WTC11 (cell line): Measurements from ENCODE around the gene CDC42EP2. TPM values are rescaled to one million over a fixed set of nuclear protein-coding genes. Genes with fewer than 3 reads are reported as not detected.

Source experiments
- ATAC-seq: fragments of 200-7000 bp; cut with Tn5 transposase; 2 replicates; pipeline ENCODE4 v1.10.0; 2021; ENCODE audit warnings: mild to moderate bottlenecking, moderate library complexity
- CTCF ChIA-PET: fragments of 300-600 bp; sonication (Branson Sonifier 250); formaldehyde crosslinking; loops from one replicate; lab custom pipeline; 2021; ENCODE audit warnings: antibody characterized with exemption; lab: Charles Lee
- POLR2A ChIA-PET: fragments of 350-600 bp; sonication (Branson Sonifier 250); formaldehyde crosslinking; loops from one replicate; lab custom pipeline; 2021; ENCODE audit warnings: antibody characterized with exemption; lab: Charles Lee
- DNase-seq: peaks from one replicate; pipeline ENCODE4 v3.0.0; 2021; ENCODE audit warnings: low spot score
- H3K27ac Mint-ChIP-seq: 2 replicates; pipeline ENCODE4 v1.8.0; 2021; ENCODE audit warnings: mixed read lengths
- H3K27me3 Mint-ChIP-seq: 2 replicates; pipeline ENCODE4 v1.8.0; 2021; ENCODE audit warnings: low read depth, mild to moderate bottlenecking, moderate library complexity, mixed read lengths
- H3K36me3 Mint-ChIP-seq: 2 replicates; pipeline ENCODE4 v1.8.0; 2021; ENCODE audit warnings: mixed read lengths
- H3K4me1 Mint-ChIP-seq: 2 replicates; pipeline ENCODE4 v1.8.0; 2022; ENCODE audit warnings: mixed read lengths
- H3K4me3 Mint-ChIP-seq: 2 replicates; pipeline ENCODE4 v1.8.0; 2021; ENCODE audit warnings: mild to moderate bottlenecking, moderate library complexity, mixed read lengths
- H3K9me3 Mint-ChIP-seq: 2 replicates; pipeline ENCODE4 v1.8.0; 2021; ENCODE audit warnings: mixed read lengths
- ETV6 ChIP-seq: sonication (generic); formaldehyde crosslinking; IDR thresholded peaks from 2 replicates; pipeline ENCODE4 v1.8.1; 2022; ENCODE audit warnings: mild to moderate bottlenecking, missing genetic modification reagents
- GTF2I ChIP-seq: fragments of 250-450 bp; sonication (Bioruptor Pico); conservative IDR thresholded peaks from 2 replicates; pipeline ENCODE4 v1.4.0; 2021; ENCODE audit warnings: mild to moderate bottlenecking
- HMGA2 ChIP-seq: fragments of 250-450 bp; sonication (Bioruptor Pico); IDR thresholded peaks from 2 replicates; pipeline ENCODE4 v1.4.0; 2021; ENCODE audit warnings: mild to moderate bottlenecking, moderate library complexity
- MXD4 ChIP-seq: fragments of 250-450 bp; sonication (Bioruptor Pico); IDR thresholded peaks from 2 replicates; pipeline ENCODE4 v1.8.0; 2021; ENCODE audit warnings: mild to moderate bottlenecking, moderate library complexity, borderline replicate concordance
- OVOL2 ChIP-seq: fragments of 250-450 bp; sonication (Bioruptor Pico); IDR thresholded peaks from 2 replicates; pipeline ENCODE4 v1.9.0; 2021; ENCODE audit warnings: mild to moderate bottlenecking, borderline replicate concordance
- PRRX2 ChIP-seq: fragments of 250-450 bp; sonication (Bioruptor Pico); IDR thresholded peaks from 2 replicates; pipeline ENCODE4 v1.8.0; 2021; ENCODE audit warnings: mild to moderate bottlenecking
- TEAD1 ChIP-seq: sonication (generic); formaldehyde crosslinking; IDR thresholded peaks from 2 replicates; pipeline ENCODE4 v1.8.0; 2022; ENCODE audit warnings: mild to moderate bottlenecking, missing genetic modification reagents
- total RNA-seq: library from RNA; stranded (reverse); gene quantifications from 3 replicates; pipeline ENCODE4 v1.2.3, GENCODE V29; 2021
- TF ChIP-seq, protein P1 (sequence below): sonication (generic); formaldehyde crosslinking; IDR thresholded peaks from 2 replicates; pipeline ENCODE4 v1.8.1; 2022; ENCODE audit warnings: low read depth, mild to moderate bottlenecking, moderate library complexity, missing genetic modification reagents, borderline replicate concordance
- TF ChIP-seq, protein P2 (sequence below): sonication (generic); formaldehyde crosslinking; IDR thresholded peaks from 2 replicates; pipeline ENCODE4 v1.8.0; 2023; ENCODE audit warnings: missing genetic modification reagents, mild to moderate bottlenecking, borderline replicate concordance
- TF ChIP-seq, protein P3 (sequence below): sonication (generic); formaldehyde crosslinking; IDR thresholded peaks from 2 replicates; pipeline ENCODE4 v1.8.1; 2023; ENCODE audit warnings: mild to moderate bottlenecking, missing genetic modification reagents
- TF ChIP-seq, protein P4 (sequence below): fragments of 250-450 bp; sonication (Bioruptor Pico); IDR thresholded peaks from 2 replicates; pipeline ENCODE4 v1.8.0; 2021; ENCODE audit warnings: mild to moderate bottlenecking

Gene CDC42EP2
- total RNA-seq, 1 experiment from 2014 or later: 11.0 TPM

DNA sequence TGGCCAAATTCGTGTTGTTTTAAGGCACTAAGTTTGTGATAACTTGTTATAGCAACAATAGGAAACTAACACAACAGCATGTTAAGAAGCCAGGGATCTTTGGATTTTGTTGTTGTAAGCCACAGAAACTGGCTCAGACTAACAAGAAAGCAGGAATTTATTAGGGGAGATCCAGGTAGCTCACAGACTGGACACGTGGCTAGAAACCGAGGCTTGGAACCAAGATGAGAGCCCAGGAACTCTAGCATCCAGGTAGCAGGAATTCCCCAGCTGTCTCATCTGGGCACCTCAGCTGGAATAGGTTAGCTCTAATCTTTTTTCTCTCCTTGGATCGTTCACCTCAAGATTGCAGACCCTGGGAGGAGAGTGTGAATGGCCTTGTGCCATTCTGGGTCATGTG, 28.0 kb upstream of the CDC42EP2 start (continued):
- TF ChIP-seq, protein P1, sequence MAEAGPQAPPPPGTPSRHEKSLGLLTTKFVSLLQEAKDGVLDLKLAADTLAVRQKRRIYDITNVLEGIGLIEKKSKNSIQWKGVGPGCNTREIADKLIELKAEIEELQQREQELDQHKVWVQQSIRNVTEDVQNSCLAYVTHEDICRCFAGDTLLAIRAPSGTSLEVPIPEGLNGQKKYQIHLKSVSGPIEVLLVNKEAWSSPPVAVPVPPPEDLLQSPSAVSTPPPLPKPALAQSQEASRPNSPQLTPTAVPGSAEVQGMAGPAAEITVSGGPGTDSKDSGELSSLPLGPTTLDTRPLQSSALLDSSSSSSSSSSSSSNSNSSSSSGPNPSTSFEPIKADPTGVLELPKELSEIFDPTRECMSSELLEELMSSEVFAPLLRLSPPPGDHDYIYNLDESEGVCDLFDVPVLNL (CRISPR knock-in tag): no peak
- TF ChIP-seq, protein P2, sequence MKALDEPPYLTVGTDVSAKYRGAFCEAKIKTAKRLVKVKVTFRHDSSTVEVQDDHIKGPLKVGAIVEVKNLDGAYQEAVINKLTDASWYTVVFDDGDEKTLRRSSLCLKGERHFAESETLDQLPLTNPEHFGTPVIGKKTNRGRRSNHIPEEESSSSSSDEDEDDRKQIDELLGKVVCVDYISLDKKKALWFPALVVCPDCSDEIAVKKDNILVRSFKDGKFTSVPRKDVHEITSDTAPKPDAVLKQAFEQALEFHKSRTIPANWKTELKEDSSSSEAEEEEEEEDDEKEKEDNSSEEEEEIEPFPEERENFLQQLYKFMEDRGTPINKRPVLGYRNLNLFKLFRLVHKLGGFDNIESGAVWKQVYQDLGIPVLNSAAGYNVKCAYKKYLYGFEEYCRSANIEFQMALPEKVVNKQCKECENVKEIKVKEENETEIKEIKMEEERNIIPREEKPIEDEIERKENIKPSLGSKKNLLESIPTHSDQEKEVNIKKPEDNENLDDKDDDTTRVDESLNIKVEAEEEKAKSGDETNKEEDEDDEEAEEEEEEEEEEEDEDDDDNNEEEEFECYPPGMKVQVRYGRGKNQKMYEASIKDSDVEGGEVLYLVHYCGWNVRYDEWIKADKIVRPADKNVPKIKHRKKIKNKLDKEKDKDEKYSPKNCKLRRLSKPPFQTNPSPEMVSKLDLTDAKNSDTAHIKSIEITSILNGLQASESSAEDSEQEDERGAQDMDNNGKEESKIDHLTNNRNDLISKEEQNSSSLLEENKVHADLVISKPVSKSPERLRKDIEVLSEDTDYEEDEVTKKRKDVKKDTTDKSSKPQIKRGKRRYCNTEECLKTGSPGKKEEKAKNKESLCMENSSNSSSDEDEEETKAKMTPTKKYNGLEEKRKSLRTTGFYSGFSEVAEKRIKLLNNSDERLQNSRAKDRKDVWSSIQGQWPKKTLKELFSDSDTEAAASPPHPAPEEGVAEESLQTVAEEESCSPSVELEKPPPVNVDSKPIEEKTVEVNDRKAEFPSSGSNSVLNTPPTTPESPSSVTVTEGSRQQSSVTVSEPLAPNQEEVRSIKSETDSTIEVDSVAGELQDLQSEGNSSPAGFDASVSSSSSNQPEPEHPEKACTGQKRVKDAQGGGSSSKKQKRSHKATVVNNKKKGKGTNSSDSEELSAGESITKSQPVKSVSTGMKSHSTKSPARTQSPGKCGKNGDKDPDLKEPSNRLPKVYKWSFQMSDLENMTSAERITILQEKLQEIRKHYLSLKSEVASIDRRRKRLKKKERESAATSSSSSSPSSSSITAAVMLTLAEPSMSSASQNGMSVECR (CRISPR knock-in tag): no peak
- TF ChIP-seq, protein P3, sequence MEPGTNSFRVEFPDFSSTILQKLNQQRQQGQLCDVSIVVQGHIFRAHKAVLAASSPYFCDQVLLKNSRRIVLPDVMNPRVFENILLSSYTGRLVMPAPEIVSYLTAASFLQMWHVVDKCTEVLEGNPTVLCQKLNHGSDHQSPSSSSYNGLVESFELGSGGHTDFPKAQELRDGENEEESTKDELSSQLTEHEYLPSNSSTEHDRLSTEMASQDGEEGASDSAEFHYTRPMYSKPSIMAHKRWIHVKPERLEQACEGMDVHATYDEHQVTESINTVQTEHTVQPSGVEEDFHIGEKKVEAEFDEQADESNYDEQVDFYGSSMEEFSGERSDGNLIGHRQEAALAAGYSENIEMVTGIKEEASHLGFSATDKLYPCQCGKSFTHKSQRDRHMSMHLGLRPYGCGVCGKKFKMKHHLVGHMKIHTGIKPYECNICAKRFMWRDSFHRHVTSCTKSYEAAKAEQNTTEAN (CRISPR knock-in tag): no peak
- TF ChIP-seq GTF2I: no peak

- CTCF ChIA-PET: interaction anchor here (1.2 kb wide), 1 partner anchor 28 kb away, joined by 3 read pairs; no protein-coding TSS in a partner anchor
- no peak for TF ChIP-seq MXD4 (CRISPR knock-in tag)
- no peak for TF ChIP-seq HMGA2 (CRISPR knock-in tag)
- Mint-ChIP-seq H3K27me3 (no peaks in the 10 kb centered on the region), H3K9me3 (no peaks in the 10 kb centered on the region), H3K27ac (no peak overlapping the region), H3K36me3 (peaks cover 70% of the 10 kb centered on the region), H3K4me3 (no peak overlapping the region), H3K4me1 (peaks cover 5% of the 10 kb centered on the region)
- ATAC-seq (no peak), DNase-seq (no peak)
- POLR2A ChIA-PET: interaction anchor here (0.6 kb wide), 1 partner anchor 21 kb away, joined by 3 read pairs; no protein-coding TSS in a partner anchor
Observed at GRCh38 chr11:65287601-65288000, 27.1 kb upstream of the CDC42EP2 start.

GRCh38 chr11:65288706-65289536, 25.7 kb upstream of the CDC42EP2 start:
- Mint-ChIP-seq H3K27me3 (no peaks in the 10 kb centered on the region), H3K27ac (no peak overlapping the region), H3K9me3 (no peaks in the 10 kb centered on the region), H3K36me3 (peaks cover 72% of the 10 kb centered on the region), H3K4me3 (no peak overlapping the region), H3K4me1 (peaks cover 5% of the 10 kb centered on the region)
- TF ChIP-seq TEAD1 (CRISPR knock-in tag) (no peak), ETV6 (CRISPR knock-in tag) (no peak), OVOL2 (CRISPR knock-in tag) (no peak), PRRX2 (CRISPR knock-in tag) (no peak)
- TF ChIP-seq, protein P3 (CRISPR knock-in tag): no peak
- TF ChIP-seq, protein P4, sequence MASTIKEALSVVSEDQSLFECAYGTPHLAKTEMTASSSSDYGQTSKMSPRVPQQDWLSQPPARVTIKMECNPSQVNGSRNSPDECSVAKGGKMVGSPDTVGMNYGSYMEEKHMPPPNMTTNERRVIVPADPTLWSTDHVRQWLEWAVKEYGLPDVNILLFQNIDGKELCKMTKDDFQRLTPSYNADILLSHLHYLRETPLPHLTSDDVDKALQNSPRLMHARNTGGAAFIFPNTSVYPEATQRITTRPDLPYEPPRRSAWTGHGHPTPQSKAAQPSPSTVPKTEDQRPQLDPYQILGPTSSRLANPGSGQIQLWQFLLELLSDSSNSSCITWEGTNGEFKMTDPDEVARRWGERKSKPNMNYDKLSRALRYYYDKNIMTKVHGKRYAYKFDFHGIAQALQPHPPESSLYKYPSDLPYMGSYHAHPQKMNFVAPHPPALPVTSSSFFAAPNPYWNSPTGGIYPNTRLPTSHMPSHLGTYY (CRISPR knock-in tag): no peak
- POLR2A ChIA-PET: no interaction called here
- ATAC-seq (no peak), DNase-seq (no peak)
- CTCF ChIA-PET: interaction anchor here (1.2 to 4.2 kb wide), 2 partner anchors 14 to 26 kb away, joined by 3 to 14 read pairs; no protein-coding TSS in a partner anchor
